HEK293T (cell line): ENCODE data around the gene CAMKMT.

Experiments used
- CTBP1 ChIP-seq: fragments of 450-650 bp; IDR thresholded peaks from 2 replicates; pipeline ENCODE4 v1.6.1; 2016; ENCODE audit warnings: borderline replicate concordance
- FOXA1 ChIP-seq: fragments of 450-650 bp; IDR thresholded peaks from 2 replicates; pipeline ENCODE4 v1.6.1; 2016; ENCODE audit warnings: mild to moderate bottlenecking
- FOXM1 ChIP-seq: fragments of 450-650 bp; IDR thresholded peaks from 2 replicates; pipeline ENCODE4 v1.6.1; 2017; ENCODE audit warnings: mild to moderate bottlenecking, borderline replicate concordance
- L3MBTL2 ChIP-seq: fragments of 450-650 bp; conservative IDR thresholded peaks from 2 replicates; pipeline ENCODE4 v1.6.1; 2016; ENCODE audit warnings: mild to moderate bottlenecking
- NFRKB ChIP-seq: fragments of 450-650 bp; IDR thresholded peaks from 2 replicates; pipeline ENCODE4 v1.6.1; 2016; ENCODE audit warnings: mild to moderate bottlenecking, moderate library complexity
- SUZ12 ChIP-seq: fragments of 450-650 bp; IDR thresholded peaks from 2 replicates; pipeline ENCODE4 v1.6.1; 2016; ENCODE audit warnings: mild to moderate bottlenecking
- TARDBP ChIP-seq: fragments of 450-650 bp; IDR thresholded peaks from 2 replicates; pipeline ENCODE4 v1.6.1; 2016
- TF ChIP-seq, protein P1 (sequence below): fragments of 450-650 bp; IDR thresholded peaks from 2 replicates; pipeline ENCODE4 v1.6.1; 2016

DNA sequence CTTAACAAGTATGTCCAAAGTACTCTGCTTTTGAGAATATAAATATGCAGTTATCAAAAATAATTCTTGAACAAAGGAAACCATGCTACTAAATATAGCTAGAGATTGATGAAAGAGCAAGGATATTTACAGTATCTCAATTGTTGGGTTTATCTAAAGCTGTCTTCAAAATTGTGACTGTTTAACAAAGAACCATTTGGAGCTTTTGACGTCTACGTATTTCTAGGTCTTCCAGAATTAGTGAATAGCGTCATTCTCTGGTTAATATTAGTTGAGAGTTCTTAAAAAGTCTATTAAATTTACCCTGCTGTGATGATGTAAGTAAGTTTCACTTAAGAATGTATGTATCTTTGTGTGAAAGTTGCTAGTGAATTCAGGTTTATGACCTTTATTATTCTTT is 356.7 kb downstream of the CAMKMT start:
- TF ChIP-seq FOXM1 (no peak), CTBP1 (no peak), FOXA1 (no peak), NFRKB (no peak), L3MBTL2 (no peak), SUZ12 (no peak), TARDBP (no peak)
- TF ChIP-seq, protein P1, sequence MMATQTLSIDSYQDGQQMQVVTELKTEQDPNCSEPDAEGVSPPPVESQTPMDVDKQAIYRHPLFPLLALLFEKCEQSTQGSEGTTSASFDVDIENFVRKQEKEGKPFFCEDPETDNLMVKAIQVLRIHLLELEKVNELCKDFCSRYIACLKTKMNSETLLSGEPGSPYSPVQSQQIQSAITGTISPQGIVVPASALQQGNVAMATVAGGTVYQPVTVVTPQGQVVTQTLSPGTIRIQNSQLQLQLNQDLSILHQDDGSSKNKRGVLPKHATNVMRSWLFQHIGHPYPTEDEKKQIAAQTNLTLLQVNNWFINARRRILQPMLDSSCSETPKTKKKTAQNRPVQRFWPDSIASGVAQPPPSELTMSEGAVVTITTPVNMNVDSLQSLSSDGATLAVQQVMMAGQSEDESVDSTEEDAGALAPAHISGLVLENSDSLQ = no peak
